GM21381 (cell line): ENCODE data around the gene FAM118B.

Experiments
- ATAC-seq: cut with Tn5 transposase; IDR thresholded peaks from one replicate; pipeline ENCODE4 v1.9.1; 2021; ENCODE audit warnings: mild to moderate bottlenecking, moderate library complexity; ENCODE audit not compliant: unreplicated experiment

The FAM118B gene

GRCh38 chr11:126267650-126268049, 56.1 kb downstream of the FAM118B start:
- ATAC-seq: no peak

- ATAC-seq: no peak
Observed at GRCh38 chr11:126268361-126268707, 56.8 kb downstream of the FAM118B start.

- ATAC-seq: peak; percentile 99
Observed at GRCh38 chr11:126268708-126269579, 57.4 kb downstream of the FAM118B start, which contains the start of the genes FOXRED1 and SRPRA. Gene FOXRED1, plus strand, starts transcription at chr11:126269154. Its CDS starts 53 bp downstream, at chr11:126269207. Gene SRPRA, minus strand, starts transcription at chr11:126268895. Its CDS starts 91 bp downstream, at chr11:126268804.

GRCh38 chr11:126277322-126277721, 65.7 kb downstream of the FAM118B start:
- no peak for ATAC-seq

GRCh38 chr11:126277780-126278179, 66.2 kb downstream of the FAM118B start:
- no peak for ATAC-seq

- ATAC-seq: no peak
Observed at GRCh38 chr11:126279191-126279590, 67.6 kb downstream of the FAM118B start.

GRCh38 chr11:126280595-126280994, 69.0 kb downstream of the FAM118B start:
- ATAC-seq: no peak

- no peak for ATAC-seq
Observed at GRCh38 chr11:126281245-126281644, 69.7 kb downstream of the FAM118B start.

- ATAC-seq: no peak
Observed at GRCh38 chr11:126281666-126282175, 70.1 kb downstream of the FAM118B start.

GRCh38 chr11:126282361-126282735, 70.8 kb downstream of the FAM118B start:
- ATAC-seq: no peak

- peak; percentile 59 for ATAC-seq
Observed at GRCh38 chr11:126282736-126283591, 71.4 kb downstream of the FAM118B start, which contains the start of gene TIRAP. Gene TIRAP, plus strand, starts transcription at chr11:126283093. Its CDS starts 7,802 bp downstream, at chr11:126290895.

- ATAC-seq: peak; percentile 52
Observed at GRCh38 chr11:126284829-126285228, 73.2 kb downstream of the FAM118B start.

GRCh38 chr11:126288237-126288636, 76.7 kb downstream of the FAM118B start:
- no peak for ATAC-seq

- ATAC-seq: no peak
Observed at GRCh38 chr11:126290887-126291286, 79.3 kb downstream of the FAM118B start.

GRCh38 chr11:126293726-126294125, 82.1 kb downstream of the FAM118B start:
- no peak for ATAC-seq

GRCh38 chr11:126297004-126297403, 85.4 kb downstream of the FAM118B start:
- ATAC-seq: no peak

- ATAC-seq: peak; percentile 91
Observed at GRCh38 chr11:126303623-126304456, 92.3 kb downstream of the FAM118B start, which contains the start of gene DCPS. Gene DCPS, plus strand, starts transcription at chr11:126304060. Its CDS starts 21 bp downstream, at chr11:126304081.

- no peak for ATAC-seq
Observed at GRCh38 chr11:126304457-126305075, 93.0 kb downstream of the FAM118B start.

GRCh38 chr11:126305699-126306098, 94.1 kb downstream of the FAM118B start:
- ATAC-seq: peak; percentile 54

- ATAC-seq: no peak
Observed at GRCh38 chr11:126307706-126308105, 96.1 kb downstream of the FAM118B start.
